A673 (cell line): ENCODE measurements around the gene RNMT.
"Not testable (repeated sequence)": the region's sequence is repeated elsewhere in the genome, so short reads cannot be mapped to it uniquely, and the experiment has no call there.

Experiments
- CTCF ChIP-seq: fragments of 300-800, 200-600 bp; sonication (generic); conservative IDR thresholded peaks from 2 replicates; pipeline ENCODE4 v1.5.1; 2017; ENCODE audit warnings: low read depth, mild to moderate bottlenecking, antibody characterized with exemption, low read length, moderate library complexity, mixed read lengths
- EZH2 ChIP-seq: fragments of 200-600 bp; sonication (generic); IDR thresholded peaks from 2 replicates; pipeline ENCODE4 v1.6.1; 2017; ENCODE audit warnings: borderline replicate concordance, low read depth, mild to moderate bottlenecking, mixed read lengths, antibody characterized with exemption, low read length; ENCODE audit not compliant: poor library complexity, severe bottlenecking

DNA sequence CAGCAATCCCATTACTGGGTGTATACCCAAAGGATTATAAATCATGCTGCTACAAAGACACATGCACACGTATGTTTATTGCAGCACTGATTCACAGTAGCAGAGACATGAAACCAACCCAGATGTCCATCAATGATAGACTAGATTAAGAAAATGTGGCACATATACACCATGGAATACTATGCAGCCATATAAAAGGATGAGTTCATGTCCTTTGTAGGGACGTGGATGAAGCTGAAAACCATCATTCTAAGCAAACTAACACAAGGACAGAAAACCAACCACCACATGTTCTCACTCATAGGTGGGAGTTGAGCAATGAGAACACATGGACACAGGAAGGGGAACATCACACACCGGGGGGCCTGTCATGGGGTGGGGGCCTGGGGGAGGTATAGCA, 25.1 kb downstream of the RNMT start:
- not testable (repeated sequence) for TF ChIP-seq CTCF, EZH2
